SK-N-SH (cell line): ENCODE results near the gene PLEKHF1.

Source experiments
- CHD2 ChIP-seq: fragments of 150-350 bp; IDR thresholded peaks from 2 replicates; pipeline ENCODE4 v1.6.1; 2018; ENCODE audit warnings: low read length; ENCODE audit not compliant: partially characterized antibody
- EP300 ChIP-seq, 2 experiments: IDR thresholded peaks; 2 replicates each; pipeline versions ENCODE4 v1.4.0 to v1.6.1; 2012; ENCODE audit warnings: borderline replicate concordance in 1 of 2, low read depth in 1 of 2, low read length in 1 of 2
- EZH2phosphoT487 ChIP-seq: fragments of 200-600 bp; sonication (generic); IDR thresholded peaks from 2 replicates; pipeline ENCODE4 v1.6.1; 2017; ENCODE audit warnings: low read depth, mixed run types, mild to moderate bottlenecking, antibody characterized with exemption, moderate library complexity, borderline replicate concordance
- FOSL2 ChIP-seq: IDR thresholded peaks from 2 replicates; pipeline ENCODE4 v1.4.0; 2012; ENCODE audit warnings: low read depth, mild to moderate bottlenecking, moderate library complexity, borderline replicate concordance
- FOXJ3 ChIP-seq: sonication (generic); formaldehyde crosslinking; IDR thresholded peaks from 2 replicates; pipeline ENCODE4 v1.5.1; 2020; ENCODE audit warnings: mild to moderate bottlenecking, missing genetic modification reagents
- JUND ChIP-seq: IDR thresholded peaks from 2 replicates; pipeline ENCODE4 v1.4.0; 2012
- RAD21 ChIP-seq: IDR thresholded peaks from 2 replicates; pipeline ENCODE4 v1.6.1; 2012; ENCODE audit warnings: mild to moderate bottlenecking, low read length
- RCOR1 ChIP-seq: fragments of 150-350 bp; IDR thresholded peaks from 2 replicates; pipeline ENCODE4 v1.6.1; 2017; ENCODE audit warnings: antibody characterized with exemption, low read length
- SIN3A ChIP-seq: IDR thresholded peaks from 2 replicates; pipeline ENCODE4 v1.6.1; 2012; ENCODE audit warnings: low read depth, mild to moderate bottlenecking, low read length, moderate library complexity, borderline replicate concordance
- SMC3 ChIP-seq: IDR thresholded peaks from 2 replicates; pipeline ENCODE4 v1.6.1; 2012; ENCODE audit warnings: low read depth, low read length, improper control_type of control experiment
- TF ChIP-seq, protein P1 (sequence below): fragments of 200-600 bp; sonication (generic); IDR thresholded peaks from 2 replicates; pipeline ENCODE4 v1.6.1; 2017; ENCODE audit warnings: antibody characterized with exemption, mild to moderate bottlenecking, moderate library complexity
- TF ChIP-seq, protein P2 (sequence below): IDR thresholded peaks from 2 replicates; pipeline ENCODE4 v1.4.0; 2012; ENCODE audit warnings: low read depth, borderline replicate concordance

DNA sequence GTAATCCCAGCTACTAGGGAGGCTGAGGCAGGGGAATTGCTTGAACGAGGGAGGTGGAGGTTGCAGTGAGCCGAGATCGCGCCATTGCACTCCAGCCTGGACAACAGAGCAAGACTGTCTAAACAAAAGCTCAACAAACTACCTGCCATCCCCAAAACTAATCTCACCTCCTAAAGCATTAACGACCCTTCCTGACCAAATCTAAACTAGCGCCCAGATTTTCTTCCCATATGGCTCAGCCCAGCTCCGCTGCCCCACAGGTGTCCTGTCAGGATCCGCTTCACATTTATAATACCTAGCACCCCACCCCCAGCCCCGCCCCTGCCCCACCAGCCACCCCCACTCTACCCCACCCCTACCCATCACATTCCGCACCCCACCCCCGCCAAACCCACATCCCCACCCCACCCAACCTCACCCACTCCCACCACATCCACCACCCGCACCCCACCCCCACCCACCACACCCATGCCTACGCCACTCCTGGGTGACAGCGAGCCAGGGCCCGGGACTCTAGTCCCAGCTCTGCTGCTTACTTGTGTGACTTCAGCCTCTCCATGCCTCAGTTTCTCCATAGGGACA is 49.2 kb downstream of the PLEKHF1 start:
- TF ChIP-seq EZH2phosphoT487 (no peak), SIN3A (no peak), EP300 (IDR thresholded peaks at IDR 0.05; ENCODE audit: borderline replicate concordance in 1 of 2, low read depth in 1 of 2, low read length in 1 of 2) (no peak), RCOR1 (no peak), JUND (no peak), RAD21 (no peak), SMC3 (no peak), FOSL2 (no peak), CHD2 (no peak), FOXJ3 (no peak)
- TF ChIP-seq, protein P1, sequence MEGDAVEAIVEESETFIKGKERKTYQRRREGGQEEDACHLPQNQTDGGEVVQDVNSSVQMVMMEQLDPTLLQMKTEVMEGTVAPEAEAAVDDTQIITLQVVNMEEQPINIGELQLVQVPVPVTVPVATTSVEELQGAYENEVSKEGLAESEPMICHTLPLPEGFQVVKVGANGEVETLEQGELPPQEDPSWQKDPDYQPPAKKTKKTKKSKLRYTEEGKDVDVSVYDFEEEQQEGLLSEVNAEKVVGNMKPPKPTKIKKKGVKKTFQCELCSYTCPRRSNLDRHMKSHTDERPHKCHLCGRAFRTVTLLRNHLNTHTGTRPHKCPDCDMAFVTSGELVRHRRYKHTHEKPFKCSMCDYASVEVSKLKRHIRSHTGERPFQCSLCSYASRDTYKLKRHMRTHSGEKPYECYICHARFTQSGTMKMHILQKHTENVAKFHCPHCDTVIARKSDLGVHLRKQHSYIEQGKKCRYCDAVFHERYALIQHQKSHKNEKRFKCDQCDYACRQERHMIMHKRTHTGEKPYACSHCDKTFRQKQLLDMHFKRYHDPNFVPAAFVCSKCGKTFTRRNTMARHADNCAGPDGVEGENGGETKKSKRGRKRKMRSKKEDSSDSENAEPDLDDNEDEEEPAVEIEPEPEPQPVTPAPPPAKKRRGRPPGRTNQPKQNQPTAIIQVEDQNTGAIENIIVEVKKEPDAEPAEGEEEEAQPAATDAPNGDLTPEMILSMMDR: no peak
- TF ChIP-seq, protein P2, sequence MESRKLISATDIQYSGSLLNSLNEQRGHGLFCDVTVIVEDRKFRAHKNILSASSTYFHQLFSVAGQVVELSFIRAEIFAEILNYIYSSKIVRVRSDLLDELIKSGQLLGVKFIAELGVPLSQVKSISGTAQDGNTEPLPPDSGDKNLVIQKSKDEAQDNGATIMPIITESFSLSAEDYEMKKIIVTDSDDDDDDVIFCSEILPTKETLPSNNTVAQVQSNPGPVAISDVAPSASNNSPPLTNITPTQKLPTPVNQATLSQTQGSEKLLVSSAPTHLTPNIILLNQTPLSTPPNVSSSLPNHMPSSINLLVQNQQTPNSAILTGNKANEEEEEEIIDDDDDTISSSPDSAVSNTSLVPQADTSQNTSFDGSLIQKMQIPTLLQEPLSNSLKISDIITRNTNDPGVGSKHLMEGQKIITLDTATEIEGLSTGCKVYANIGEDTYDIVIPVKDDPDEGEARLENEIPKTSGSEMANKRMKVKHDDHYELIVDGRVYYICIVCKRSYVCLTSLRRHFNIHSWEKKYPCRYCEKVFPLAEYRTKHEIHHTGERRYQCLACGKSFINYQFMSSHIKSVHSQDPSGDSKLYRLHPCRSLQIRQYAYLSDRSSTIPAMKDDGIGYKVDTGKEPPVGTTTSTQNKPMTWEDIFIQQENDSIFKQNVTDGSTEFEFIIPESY: no peak
